SK-MEL-5 (cell line): Measurements from ENCODE around the gene IYD. TPM values are rescaled to one million over a fixed set of nuclear protein-coding genes. Genes with fewer than 3 reads are reported as not detected.

Experiments used
- DNase-seq: peaks from one replicate; pipeline ENCODE4 v3.0.0-alpha.2; 2016; ENCODE audit warnings: low read depth, low spot score
- in situ Hi-C: cut with HindIII; loops from 2 replicates; pipeline ENCODE4 v1.10.0; 2016; ENCODE audit warnings: low sequenced_read_pairs, high pct_unique_total_duplicates, low pct_unique_long_range_greater_than_20kb
- total RNA-seq: library from RNA; depleted of rRNA; stranded (reverse); fragments of >200 nt; shearing (Covaris generic); gene quantifications from 2 replicates; pipeline ENCODE4 v1.2.3, GENCODE V29; 2014

Gene IYD
- total RNA-seq, 1 experiment from 2014 or later = not detected

- in situ Hi-C loops = no loop called here
- DNase-seq = no peak
Observed at GRCh38 chr6:150416128-150416527, 47.3 kb downstream of the IYD start.

- DNase-seq = no peak
- in situ Hi-C loops = no loop called here
Observed at GRCh38 chr6:150417250-150417649, 48.4 kb downstream of the IYD start.

GRCh38 chr6:150417899-150418826 lies 49.4 kb downstream of the IYD start:
- DNase-seq = peak; percentile 84
- in situ Hi-C loops = no loop called here

GRCh38 chr6:150418827-150419594 lies 50.2 kb downstream of the IYD start:
- DNase-seq = peak; percentile 65
- in situ Hi-C loops = no loop called here

GRCh38 chr6:150420428-150420827 lies 51.6 kb downstream of the IYD start:
- in situ Hi-C loops = no loop called here
- DNase-seq = no peak

GRCh38 chr6:150420926-150421325 lies 52.1 kb downstream of the IYD start:
- DNase-seq = no peak
- in situ Hi-C loops = no loop called here

GRCh38 chr6:150425508-150425907 lies 56.7 kb downstream of the IYD start:
- in situ Hi-C loops = no loop called here

GRCh38 chr6:150426198-150426597 lies 57.4 kb downstream of the IYD start:
- in situ Hi-C loops = no loop called here
- DNase-seq = no peak

More at GRCh38 chr6:150425508-150425907, 56.7 kb downstream of the IYD start:
- DNase-seq = no peak

GRCh38 chr6:150427037-150427602 lies 58.3 kb downstream of the IYD start:
- in situ Hi-C loops = no loop called here
- no peak for DNase-seq

GRCh38 chr6:150427843-150428242 lies 59.0 kb downstream of the IYD start:
- in situ Hi-C loops = no loop called here
- DNase-seq = no peak

- in situ Hi-C loops = no loop called here
- DNase-seq = no peak
Observed at GRCh38 chr6:150430815-150431214, 62.0 kb downstream of the IYD start.

- no peak for DNase-seq
- in situ Hi-C loops = no loop called here
Observed at GRCh38 chr6:150435360-150435759, 66.5 kb downstream of the IYD start.

GRCh38 chr6:150435832-150436231 lies 67.0 kb downstream of the IYD start:
- peak; percentile 30 for DNase-seq
- in situ Hi-C loops = no loop called here

GRCh38 chr6:150439373-150439772 lies 70.6 kb downstream of the IYD start:
- no peak for DNase-seq

GRCh38 chr6:150443621-150444020 lies 74.8 kb downstream of the IYD start:
- DNase-seq = peak; percentile 33
- in situ Hi-C loops = no loop called here

More at GRCh38 chr6:150439373-150439772, 70.6 kb downstream of the IYD start:
- in situ Hi-C loops = no loop called here

- DNase-seq = no peak
- in situ Hi-C loops = no loop called here
Observed at GRCh38 chr6:150444308-150444707, 75.5 kb downstream of the IYD start.

- in situ Hi-C loops = no loop called here
- no peak for DNase-seq
Observed at GRCh38 chr6:150445486-150445885, 76.7 kb downstream of the IYD start.

GRCh38 chr6:150448221-150448620 lies 79.4 kb downstream of the IYD start:
- in situ Hi-C loops = no loop called here
- peak; percentile 32 for DNase-seq
